GM20431 (cell line): ENCODE results near the gene SPAG9.

Experiments used
- in situ Hi-C: fragments of 300-500 bp; cut with MseI, MboI; formaldehyde crosslinking; loops from one replicate; pipeline ENCODE4 v1.15.0; 2020; ENCODE audit warnings: low sequenced_read_pairs; ENCODE audit not compliant: unreplicated experiment

SPAG9 gene

DNA sequence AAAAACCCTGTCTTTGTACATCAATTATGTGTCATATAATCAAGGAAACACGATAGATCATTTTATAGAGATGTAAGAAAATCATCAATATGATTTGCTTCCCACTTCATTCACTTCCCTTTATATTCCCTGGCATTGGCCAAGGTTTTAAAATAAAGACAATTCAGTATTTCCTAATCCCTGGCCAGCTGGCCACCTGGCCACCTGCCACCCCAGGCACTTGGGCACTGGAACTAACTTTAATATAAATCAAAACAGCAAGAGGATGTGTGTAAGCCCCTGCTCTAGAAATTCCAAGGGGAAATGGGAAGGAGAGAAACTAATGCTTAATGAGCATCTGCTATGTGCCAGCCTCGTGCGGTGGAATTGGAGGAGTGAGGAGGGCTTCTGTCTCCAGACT lies 195.9 kb downstream of the SPAG9 start:
- in situ Hi-C loops, result no loop called here

DNA sequence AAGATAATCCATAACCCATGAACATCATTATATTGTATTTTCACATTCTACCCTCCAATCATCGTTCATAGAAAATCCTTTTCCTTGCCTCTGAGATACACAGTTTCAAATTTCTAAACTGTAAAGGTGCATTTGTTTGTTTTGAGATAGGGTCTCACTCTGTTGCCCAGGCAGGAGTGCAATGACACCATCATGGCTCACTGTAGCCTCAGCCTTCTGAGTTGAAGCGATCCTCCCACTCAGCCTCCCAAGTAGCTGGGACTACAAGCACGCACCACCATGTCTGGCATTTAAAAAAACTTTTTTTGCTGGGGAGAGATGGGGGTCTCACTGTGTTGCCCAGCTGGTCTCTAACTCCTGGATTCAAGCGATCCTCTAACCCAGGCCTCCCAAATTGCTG lies 196.4 kb downstream of the SPAG9 start:
- in situ Hi-C loops, result no loop called here

DNA sequence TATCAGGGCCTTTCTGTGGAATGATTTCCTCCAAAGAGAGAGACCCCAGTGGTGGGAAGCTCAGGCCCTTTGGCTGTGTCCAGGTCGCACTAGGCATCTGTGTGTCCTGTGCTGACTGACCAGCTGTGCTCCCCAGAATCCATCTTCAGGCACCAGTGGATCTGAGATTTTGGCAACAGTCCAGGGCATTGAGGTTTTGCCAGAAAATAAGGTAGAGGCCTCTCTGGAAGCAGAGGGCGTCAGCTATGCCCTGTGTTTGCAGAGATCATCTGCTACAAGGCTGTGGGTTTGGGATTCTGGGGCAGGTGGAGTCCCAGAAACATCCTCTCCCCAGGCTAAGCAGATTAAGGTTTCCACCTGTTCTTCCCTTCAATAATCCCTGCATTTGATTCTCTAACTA lies 197.1 kb downstream of the SPAG9 start:
- in situ Hi-C loops, result no loop called here

DNA sequence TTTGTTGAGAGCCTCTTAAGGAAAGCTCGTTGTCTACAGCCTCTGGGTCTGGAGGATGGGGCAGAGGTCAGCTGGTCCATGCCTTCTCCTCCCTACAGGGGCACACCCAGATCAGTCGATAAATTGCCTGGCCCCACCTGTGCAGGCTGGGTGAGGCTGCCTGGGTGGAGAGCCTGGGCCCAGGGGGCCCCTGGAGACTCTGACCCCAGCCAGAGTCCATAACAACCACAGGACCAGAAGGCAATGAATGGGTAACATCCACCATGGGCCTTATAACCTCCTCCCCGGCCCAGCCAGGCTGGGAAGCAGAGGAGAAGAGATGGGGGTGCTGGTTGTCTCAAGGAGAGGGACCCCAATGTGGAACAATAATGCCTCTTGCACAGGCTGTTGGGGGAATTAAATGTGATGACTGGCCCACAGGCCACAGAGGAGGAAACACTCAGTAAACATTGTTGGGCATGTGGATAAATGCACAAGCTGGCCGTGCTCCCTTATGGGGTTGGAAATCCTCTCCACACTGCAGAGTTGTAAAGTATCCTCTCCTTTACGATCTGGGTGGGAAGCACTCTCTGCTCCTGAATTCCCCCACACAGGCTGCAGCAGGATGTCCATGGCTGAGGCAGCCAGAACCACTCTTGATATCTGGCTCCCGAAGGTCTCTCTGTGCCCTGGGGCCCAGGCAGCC lies 197.8 kb downstream of the SPAG9 start:
- in situ Hi-C loops, result no loop called here

DNA sequence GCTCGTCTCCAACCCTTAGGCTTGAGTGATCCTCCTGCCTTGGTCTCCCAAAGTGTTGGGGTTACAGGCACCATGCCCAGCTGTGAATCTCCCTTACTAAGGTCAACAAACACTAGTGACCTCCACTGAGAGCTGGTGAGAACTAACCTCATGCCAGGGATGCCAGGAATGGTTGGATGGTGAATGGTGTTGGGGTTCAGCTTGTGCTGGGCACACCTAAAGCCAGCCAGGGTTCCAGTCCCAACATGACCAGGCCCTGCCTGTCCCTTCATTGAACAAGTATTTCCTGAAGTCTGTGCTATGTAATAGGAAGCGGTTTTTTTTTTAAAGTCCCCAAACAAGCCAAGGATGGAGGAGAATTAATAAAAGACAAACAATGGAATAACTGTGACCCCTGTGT lies 198.6 kb downstream of the SPAG9 start:
- in situ Hi-C loops, result no loop called here

DNA sequence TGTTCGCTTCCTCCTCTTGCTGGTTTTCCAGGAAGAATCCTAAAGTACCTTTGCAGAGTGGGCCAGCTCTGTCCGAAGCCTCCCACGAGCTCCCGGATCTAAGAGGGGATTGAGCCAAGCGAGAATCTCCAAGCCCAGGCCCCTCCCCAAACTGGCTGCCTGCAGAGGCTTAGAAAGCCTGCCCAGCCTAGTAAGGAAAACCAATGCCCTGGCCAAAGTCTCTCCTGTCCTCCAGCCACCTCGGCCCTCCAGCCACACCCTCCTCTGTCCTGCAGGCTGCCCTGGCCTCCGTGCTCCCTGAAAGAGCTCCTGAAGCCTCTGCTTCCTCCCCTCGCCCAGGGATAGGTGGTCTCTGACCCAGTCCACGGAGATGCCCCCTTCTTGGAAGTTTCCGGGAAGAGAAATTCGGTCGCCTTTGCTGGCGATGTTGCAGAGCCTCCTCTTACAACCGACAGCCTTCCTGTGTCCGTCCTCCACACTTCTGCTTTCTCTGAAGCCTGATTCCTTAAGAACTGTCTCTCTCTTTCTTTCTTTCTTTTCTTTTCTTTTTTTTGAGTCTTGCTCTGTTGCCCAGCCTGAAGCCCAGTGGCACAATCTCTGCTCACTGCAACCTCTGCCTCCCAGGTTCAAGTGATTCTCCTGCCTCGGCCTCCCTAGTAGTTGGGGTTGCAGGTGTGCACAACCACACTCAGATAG lies 199.6 kb downstream of the SPAG9 start:
- in situ Hi-C loops, result no loop called here

DNA sequence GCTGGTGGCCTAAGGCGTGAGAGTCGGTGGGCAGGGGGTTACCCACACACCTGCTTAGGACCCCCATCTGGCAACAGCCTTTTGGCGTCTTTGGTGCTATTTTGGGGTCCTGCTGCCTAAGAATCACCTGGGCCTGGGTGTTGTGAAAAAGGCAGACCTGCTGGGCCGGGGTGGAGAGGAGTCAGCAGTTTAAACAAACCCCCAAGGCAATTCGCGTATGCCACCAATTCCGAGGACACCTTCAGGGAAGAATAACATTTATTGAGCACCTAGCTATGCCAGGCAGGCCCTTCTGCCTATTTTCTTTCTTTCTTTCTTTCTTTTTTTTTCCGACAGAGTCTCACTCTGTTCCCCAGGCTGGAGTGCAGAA lies 200.6 kb downstream of the SPAG9 start:
- in situ Hi-C loops, result no loop called here

DNA sequence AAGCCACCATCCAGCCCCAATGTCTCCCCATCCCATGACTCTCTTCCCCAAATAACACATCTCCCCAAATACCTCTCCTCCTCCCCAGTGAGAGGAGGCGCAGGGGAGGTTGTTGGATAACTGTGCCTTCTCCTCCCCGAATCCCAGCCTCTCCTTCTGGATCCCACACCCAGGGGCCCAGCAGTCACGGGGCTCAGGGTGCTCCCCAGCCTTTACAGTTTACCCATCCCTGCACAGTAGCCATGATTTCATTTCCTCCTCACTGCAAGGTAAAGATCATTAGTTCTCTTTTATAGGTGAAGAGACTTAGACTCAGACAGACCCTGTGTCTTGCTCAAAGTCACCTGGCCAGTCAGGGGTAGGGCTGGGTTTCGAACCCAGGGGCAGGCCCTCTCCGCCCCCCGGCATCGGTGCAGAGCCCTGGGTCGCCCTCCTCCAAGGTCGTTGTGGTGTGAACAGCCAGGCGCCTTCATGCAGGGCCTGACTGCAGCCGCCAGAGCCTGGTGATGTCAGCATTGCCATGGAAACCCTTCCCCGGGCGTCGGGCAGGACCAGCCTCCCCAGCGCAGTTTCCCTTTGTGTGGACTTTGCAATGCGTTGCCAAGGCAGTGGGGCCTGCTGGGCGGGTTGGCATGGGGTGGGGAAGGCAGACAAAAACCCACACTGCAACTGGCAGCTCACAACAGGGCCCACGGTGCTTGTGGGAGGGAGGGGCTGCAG lies 201.2 kb downstream of the SPAG9 start:
- in situ Hi-C loops, result no loop called here

DNA sequence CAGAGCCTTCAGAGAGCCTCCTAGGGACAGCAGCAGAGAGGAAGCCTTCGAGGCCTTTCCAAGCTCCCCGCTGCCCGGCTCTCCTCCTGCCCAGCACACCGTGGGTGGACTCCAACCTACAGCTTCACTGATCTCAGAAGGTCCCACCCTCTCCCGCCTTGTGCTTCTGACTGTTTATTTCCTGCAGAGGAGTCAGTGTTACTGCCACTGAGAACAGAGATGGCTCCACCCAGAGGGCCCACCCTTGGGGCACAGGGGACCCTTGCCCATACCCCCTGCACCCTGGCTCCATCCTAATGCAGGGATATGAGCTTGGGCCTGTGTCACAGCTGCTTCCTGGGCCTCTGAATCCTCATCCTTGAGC lies 201.8 kb downstream of the SPAG9 start:
- in situ Hi-C loops, result no loop called here

DNA sequence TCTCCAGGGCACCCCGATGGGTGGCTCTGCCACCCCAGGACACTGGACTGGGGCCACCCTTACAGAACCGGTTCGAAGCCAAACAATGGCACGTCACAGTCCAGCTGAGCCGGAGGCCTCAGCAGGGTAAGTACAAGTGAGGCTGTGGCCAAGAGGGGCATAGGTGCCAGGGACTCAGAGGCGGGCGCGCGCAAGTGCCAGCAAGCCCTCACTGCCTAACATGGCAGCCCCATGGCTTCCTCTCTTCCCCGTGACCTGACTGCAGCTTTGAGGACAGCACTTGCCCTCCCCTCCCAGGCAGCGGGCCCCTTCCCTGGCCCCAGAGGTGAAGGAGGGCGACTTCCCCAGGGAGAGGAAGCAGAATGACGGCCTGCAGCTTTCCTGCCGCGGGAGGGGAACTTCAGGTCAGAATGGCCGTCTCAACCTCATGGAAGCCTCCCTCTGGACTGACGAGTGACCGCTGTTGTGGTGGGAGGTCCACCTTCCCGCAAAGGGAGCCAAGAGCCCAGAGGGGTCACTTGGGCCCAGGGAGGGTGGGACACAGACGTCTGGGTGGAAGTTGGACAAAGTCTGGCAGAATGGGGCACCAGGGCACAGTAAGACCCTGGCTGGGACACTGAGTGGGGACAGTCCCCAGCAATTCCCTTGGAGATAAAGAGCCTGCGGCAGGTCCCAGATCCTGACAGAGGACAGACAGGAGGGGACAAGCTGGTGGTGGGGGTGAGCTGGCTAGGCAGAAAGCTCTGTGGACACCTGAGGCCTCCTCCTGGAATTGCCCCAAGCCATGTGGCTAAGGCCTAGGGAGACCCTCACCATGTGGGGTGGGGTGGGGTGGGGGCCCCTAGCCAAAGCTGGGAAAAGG lies 202.4 kb downstream of the SPAG9 start:
- in situ Hi-C loops, result no loop called here

DNA sequence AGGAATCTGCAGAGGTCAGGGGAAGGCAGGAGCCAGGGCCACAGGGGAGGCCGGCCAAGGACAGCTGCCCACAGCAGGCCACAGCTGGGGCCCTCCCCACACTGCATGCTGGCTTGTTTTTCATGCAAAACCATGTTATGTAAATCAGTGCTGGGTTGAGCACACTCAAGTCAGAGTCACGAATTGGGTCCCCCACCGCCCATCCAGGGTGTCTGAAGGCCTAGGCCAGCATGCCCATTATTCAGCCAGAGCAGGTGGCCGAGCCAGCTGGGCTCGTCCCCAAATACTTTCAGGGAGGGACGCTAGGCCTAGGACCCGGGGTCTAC lies 203.3 kb downstream of the SPAG9 start:
- in situ Hi-C loops, result no loop called here

DNA sequence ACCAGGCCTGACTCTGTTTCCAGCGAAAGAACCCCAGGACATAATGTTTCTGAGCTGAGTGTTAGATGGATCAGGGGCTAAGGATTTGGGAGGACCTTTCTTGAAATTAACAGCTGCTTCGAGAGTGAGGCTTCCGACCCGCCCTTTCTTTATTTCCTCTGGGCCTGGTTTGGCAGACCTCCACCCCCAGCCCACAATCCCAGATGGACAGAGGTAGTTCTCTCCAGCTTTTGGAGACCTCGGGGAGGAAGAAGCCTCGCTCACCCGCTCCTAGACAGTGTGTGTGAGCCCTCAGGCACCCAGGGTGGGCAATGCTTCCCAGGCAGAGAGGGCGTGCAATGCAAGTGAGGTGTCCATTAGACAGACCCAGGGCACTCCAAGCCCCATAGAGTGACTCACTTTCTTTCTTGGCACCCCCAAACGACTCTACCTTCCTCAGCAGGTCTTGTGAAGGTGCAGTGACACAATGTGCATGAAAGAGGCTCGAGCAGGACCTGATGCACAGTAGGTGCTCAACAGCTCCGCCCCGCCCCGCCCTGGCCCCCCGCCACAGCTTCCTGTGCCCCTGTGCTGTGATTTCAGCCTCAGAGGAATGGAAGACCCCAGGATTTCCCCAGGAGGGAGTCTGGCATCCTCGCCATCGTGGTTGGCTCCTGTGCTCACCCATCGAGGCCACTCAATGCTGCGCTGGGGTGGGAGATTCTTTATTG lies 203.8 kb downstream of the SPAG9 start:
- in situ Hi-C loops, result no loop called here

DNA sequence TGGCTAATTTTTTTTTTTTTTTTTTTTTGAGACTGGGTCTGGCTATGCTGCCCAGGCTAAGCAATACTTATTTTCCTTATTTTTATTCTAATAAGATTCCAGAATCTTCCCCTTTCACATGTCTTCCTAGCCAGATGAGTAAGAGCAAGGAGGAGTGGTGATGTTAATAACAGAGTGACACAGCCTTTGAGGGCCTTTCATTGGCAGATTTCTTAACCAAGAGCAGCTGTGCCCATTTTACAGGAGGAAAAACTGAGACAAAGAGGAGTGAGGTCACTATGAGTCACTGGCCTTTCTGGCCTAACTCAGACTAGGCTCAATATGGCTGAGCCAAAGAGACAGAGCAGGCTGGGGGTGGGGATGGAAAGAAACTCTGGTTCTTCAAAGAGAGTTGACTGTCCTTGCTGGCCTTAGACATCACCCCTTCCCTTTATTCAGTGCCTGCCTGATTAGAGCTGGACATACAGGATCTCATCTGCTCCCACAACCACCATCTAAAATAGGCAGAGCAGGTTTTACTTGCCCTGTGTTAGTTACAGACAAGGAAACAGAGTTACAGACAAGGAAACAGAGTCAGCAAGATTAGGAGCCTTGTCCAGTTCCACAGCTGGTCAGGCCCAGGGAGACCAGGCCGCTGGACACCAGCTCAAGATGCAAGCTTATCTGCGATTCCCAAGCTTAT lies 204.5 kb downstream of the SPAG9 start:
- in situ Hi-C loops, result no loop called here

DNA sequence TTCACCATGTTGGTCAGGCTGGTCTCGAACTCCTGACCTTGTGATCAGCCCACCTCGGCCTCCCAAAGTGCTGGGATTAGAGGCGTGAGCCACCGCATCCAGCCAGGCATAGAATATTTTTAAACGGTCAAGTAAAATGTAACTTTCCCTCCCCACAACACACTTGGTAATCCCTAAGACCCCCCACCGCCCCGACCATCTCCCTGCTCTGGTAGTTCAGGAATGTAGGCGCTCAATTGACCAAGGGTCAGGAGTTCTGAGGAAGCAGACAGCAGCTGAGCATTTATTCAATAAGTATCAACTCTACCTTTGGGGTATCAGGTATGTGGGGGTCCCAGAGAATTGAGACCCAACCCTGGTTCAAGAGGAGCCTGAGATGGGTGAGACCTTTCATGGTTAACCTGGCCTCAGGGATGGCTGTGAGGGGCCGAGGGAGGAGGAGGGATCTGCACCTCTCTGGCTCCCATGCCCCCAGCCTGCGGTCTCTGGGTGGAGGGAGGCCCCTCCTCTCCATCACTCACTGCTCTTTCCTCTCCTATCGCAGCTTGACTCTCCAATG lies 206.1 kb downstream of the SPAG9 start:
- in situ Hi-C loops, result no loop called here

DNA sequence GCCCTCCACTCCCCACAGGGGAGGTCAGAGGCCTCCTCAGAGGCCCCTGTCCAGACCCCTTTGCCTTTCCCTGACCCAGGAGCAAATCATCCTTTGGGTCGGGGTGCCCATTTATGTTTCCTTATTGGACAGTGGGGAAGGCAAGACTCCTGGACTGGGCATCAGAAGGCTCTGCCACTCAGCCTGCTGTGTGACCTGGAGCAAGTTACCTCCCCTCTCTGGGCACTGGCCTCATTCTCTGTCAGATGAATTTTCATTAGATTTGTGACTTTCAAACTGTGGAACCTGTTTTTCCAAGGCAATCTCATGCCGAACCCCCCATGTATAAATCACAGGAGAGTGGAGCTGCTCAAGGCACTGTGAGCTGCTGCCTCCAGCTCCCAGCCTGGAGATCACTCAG lies 207.5 kb downstream of the SPAG9 start:
- in situ Hi-C loops, result no loop called here
